GM04503 (cell line): Measurements from ENCODE around the gene SRPX.

Experiments used
- DNase-seq: peaks from one replicate; pipeline ENCODE4 v3.0.0-alpha.2; 2012; ENCODE audit warnings: low read depth

Gene SRPX

DNA sequence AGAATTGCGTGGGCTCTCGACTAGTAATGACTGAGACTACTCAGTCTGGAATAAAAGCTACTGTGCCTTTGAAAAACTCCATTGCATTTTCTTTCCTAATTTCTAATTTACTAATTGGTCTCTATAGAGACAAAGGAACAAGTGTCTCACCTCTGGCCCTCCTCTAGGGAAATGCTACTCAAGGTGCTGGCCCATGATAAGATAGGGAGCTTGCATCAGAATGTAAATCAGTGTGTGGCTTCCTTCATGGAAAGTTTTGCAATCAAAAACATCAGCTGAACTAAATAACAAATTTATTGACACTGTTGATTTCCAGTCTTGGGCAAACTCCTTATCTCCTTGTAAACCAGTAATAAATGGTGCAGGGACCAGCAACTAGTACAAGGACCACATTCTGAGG lies 81.8 kb downstream of the SRPX start:
- DNase-seq: no peak

DNA sequence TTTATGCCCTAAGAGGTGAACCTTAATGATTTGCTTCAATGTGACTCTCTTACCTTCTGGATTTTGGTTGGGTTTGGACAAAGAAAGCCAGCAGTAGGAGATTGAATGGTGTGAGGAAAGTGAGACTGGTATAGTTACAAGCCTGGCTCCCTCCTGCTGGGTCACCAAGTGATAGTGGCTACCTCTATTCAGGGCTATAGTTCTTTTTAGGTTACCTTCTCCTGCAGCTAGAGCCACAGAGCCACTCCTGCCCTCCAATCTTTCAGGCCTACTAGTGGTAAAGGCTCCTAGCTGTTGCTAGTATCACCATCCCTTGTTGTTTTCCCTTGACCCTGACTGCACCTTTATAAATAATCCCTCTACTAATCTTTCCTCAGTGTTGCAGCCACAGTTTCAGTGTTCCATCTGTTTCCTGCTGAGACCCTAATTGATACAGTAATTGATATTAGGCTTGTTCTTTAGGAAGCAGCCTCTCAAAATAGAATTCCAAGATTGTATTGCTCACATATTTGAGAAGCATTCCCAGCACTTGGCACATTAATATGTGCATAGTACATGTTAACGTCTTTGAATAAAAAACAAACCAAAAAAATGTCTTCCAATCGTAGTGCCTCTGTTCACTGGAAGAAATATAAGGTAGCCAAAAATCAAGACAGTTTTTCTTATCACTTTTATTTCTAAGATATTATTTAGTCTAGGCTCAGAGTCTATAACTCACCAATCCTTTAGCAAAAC lies 82.3 kb downstream of the SRPX start:
- no peak for DNase-seq

GRCh38 chrX:38129366-38129765 lies 91.3 kb downstream of the SRPX start:
- no peak for DNase-seq

DNA sequence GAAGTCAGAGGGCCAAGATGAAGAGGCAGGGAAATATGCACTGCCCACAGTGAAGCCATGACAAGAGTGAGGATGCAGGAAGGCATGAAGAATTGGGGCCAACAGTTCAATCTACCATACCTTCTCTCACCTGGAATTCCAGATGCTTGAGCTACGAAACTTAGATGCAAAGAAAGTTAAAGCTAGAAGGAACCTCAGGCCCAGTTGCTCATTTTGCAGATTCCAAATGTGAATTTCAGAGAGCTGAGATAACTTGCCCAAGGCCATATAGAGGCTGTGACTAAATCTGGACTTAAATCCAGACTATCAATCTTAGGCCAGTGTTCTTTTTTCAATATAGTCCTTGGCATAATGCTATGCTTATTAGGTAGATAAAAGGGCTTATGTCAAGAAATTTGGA lies 92.7 kb downstream of the SRPX start:
- DNase-seq: no peak

- DNase-seq: no peak
Observed at GRCh38 chrX:38126179-38126578, 94.5 kb downstream of the SRPX start.

- no peak for DNase-seq
Observed at GRCh38 chrX:38124000-38124399, 96.7 kb downstream of the SRPX start.

DNA sequence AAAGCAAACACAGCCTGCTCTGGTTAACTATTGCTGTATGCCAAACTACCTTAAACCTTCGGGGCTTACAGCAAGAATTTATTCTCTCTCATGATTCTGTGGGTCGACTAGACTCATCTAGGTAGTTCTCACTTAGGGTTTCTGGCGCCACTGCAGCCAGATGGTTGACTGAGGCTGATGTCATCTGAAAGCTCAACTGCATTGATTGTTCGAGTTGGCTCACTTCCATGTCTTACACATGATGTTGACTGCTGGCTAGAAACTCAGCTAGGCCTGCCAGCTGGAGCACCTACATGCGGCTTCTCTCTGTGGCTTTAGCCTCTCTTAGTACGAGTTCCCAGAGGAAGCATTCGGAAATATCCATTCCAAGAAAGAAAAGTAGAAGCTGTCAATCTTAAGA lies 103.2 kb downstream of the SRPX start:
- DNase-seq: no peak

GRCh38 chrX:38116706-38117105 lies 104.0 kb downstream of the SRPX start:
- no peak for DNase-seq

- no peak for DNase-seq
Observed at GRCh38 chrX:38112566-38112965, 108.1 kb downstream of the SRPX start.

- no peak for DNase-seq
Observed at GRCh38 chrX:38111196-38111595, 109.5 kb downstream of the SRPX start.

DNA sequence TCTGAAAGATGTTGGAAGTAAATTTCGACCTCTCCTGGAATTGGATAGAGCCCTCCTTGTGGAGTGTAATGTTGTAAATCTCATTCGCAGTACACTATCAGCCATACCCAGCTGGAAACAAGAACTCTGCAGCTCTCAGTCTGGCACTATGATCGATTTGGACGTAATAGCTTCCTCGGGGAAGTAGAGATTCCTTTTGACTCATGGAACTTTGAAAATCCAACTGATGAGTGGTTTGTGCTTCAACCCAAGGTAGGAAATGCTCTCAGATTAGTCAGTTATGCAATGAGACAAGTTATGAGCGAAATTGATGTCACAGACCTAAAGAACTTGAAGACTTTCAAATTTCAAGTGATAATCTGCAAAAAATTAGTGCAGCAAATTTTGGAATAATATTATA lies 110.4 kb downstream of the SRPX start:
- no peak for DNase-seq

- DNase-seq: no peak
Observed at GRCh38 chrX:38109042-38109898, 111.4 kb downstream of the SRPX start.

- no peak for DNase-seq
Observed at GRCh38 chrX:38108364-38108763, 112.3 kb downstream of the SRPX start.

DNA sequence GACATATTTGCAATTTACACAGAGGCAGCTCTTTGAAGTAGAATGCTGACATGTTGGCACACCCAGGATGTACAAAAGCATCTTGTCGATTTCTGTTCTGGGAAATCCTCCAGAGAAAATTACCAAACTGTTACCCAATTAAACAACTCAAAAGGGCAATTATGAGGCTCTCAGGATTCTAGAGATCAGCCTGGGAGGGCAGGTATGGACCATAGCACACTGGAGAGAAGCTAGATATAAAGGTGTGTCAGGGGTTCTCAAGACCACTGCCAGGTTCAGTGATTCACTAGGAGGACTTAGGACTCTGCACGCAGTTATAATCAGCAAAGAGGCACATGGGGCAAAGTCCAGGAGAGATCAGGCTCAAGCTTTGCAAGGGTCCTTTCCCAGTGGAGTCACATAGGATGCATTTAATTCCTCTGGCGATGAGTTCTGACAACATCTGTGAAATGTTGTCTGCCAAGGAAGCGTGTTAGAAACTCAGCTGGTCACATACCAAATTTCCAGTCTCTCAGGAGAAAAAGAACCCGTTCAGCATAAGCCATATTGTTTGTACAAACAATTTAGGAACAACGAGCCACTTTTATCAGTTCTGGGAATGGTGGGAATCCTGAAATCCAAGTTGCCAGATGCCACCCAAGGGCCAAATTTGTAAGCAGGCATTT lies 113.5 kb downstream of the SRPX start:
- no peak for DNase-seq

GRCh38 chrX:38105216-38105725 lies 115.4 kb downstream of the SRPX start:
- DNase-seq: no peak

GRCh38 chrX:38103857-38104812 lies 116.5 kb downstream of the SRPX start:
- no peak for DNase-seq

DNA sequence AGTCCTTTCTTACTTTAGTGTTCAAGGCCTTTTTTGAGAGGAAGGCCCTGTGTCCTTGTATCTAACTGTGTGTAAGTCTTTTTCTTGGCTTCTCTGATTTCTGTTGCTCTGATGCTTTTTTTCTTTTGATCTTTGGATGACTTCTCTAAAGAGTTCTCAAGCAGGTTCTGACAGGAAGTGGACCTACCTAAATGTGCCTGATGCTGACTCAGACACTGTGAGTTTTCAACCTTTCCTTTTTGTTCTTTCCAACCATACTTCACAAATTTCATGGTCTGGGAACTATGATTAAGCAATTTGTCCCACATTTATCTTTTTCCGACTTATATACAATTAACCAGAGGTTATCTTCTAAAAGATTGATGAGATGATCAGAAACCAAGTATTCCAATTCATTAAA lies 117.8 kb downstream of the SRPX start:
- DNase-seq: no peak

- no peak for DNase-seq
Observed at GRCh38 chrX:38102240-38102639, 118.4 kb downstream of the SRPX start.

- DNase-seq: no peak
Observed at GRCh38 chrX:38099688-38100087, 121.0 kb downstream of the SRPX start.
